Epithelial cell of proximal tubule (primary cell): ENCODE data around the gene SETD7. TPM values are rescaled to one million over a fixed set of nuclear protein-coding genes. Genes with fewer than 3 reads are reported as not detected.

Experiments
- DNase-seq: peaks from one replicate; pipeline ENCODE4 v3.0.0-alpha.2; 2011; ENCODE audit warnings: low read depth
- H3K4me3 ChIP-seq: 2 replicates; pipeline ENCODE4 v1.5.1; 2011; ENCODE audit warnings: low read depth, mild to moderate bottlenecking, low read length
- CTCF ChIP-seq: conservative IDR thresholded peaks from 2 replicates; pipeline ENCODE4 v1.5.1; 2012; ENCODE audit warnings: low read depth, mild to moderate bottlenecking, low read length
- total RNA-seq: library from RNA; depleted of rRNA; stranded (reverse); fragments of >200 nt; gene quantifications from 2 replicates; pipeline ENCODE4 v1.2.3, GENCODE V29; 2015

The SETD7 gene
- total RNA-seq, 1 donor from 2014 or later, result 21.7 TPM

- DNase-seq, result no peak
- TF ChIP-seq CTCF, result no peak
- H3K4me3 ChIP-seq, result no peak overlapping the region
These were observed 52.3 kb downstream of the SETD7 start for GRCh38 chr4:139503622-139504166.

- TF ChIP-seq CTCF, result no peak
- DNase-seq, result no peak
These were observed 53.8 kb downstream of the SETD7 start for GRCh38 chr4:139501927-139502899.

GRCh38 chr4:139501527-139501926, 54.5 kb downstream of the SETD7 start:
- H3K4me3 ChIP-seq, result no peak overlapping the region
- no peak for TF ChIP-seq CTCF
- no peak for DNase-seq

More at GRCh38 chr4:139501927-139502899, 53.8 kb downstream of the SETD7 start:
- no peak overlapping the region for H3K4me3 ChIP-seq

- no peak for DNase-seq
- H3K4me3 ChIP-seq, result no peak overlapping the region
- TF ChIP-seq CTCF, result no peak
These were observed 54.9 kb downstream of the SETD7 start for GRCh38 chr4:139501117-139501516.

GRCh38 chr4:139499186-139499585, 56.8 kb downstream of the SETD7 start:
- no peak for DNase-seq
- TF ChIP-seq CTCF, result no peak
- H3K4me3 ChIP-seq, result no peak overlapping the region

GRCh38 chr4:139493176-139493575, 62.8 kb downstream of the SETD7 start:
- no peak for DNase-seq
- no peak for TF ChIP-seq CTCF
- no peak overlapping the region for H3K4me3 ChIP-seq
